KBM-7 (cell line): ENCODE measurements around the gene MUL1.
"Not testable (repeated sequence)": the region's sequence is repeated elsewhere in the genome, so short reads cannot be mapped to it uniquely, and the experiment has no call there.

ENCODE experiments used
- DNase-seq: peaks from one replicate; pipeline ENCODE4 v3.0.0-alpha.2; 2015
- in situ Hi-C: fragments of 300-500 bp; cut with MboI; formaldehyde crosslinking; loops from 2 replicates; pipeline ENCODE4 v1.14.3; 2020; ENCODE audit warnings: low sequenced_read_pairs, low pct_unique_long_range_greater_than_20kb, mixed read lengths

Gene MUL1

DNA sequence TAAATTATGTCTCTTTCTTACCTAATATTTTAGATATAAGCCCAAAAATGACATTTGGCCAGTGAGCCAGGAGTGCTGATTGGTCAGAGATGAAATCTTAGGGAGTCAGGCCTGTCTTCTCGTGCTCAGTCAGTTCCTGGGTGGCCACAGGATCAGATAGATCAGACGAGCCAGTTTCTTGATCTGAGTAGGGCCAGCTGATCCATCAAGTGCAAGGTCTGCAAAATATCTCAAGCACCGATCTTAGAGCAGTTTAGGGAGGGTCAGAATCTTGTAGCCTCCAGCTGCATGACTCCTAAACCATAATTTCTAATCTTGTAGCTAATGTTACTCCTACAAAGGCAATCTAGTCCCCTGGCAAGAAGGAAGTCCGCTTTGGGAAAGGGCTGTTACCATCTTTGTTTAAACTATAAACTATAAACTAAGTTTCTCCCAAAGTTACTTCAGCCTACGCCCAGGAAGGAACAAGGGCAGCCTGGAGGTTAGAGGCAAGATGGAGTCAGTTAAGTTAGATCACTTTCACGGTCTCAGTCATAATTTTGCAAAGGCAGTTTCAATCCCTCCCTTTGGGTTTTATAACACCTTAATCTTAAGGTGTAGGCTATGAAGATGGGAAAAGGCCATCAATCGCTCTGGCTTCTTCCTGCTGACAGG, 11.8 kb upstream of the MUL1 start:
- DNase-seq: not testable (repeated sequence)
- in situ Hi-C loops: loop anchor here (10.0 kb wide), 1 partner anchor 125 kb away; no protein-coding TSS in a partner anchor

DNA sequence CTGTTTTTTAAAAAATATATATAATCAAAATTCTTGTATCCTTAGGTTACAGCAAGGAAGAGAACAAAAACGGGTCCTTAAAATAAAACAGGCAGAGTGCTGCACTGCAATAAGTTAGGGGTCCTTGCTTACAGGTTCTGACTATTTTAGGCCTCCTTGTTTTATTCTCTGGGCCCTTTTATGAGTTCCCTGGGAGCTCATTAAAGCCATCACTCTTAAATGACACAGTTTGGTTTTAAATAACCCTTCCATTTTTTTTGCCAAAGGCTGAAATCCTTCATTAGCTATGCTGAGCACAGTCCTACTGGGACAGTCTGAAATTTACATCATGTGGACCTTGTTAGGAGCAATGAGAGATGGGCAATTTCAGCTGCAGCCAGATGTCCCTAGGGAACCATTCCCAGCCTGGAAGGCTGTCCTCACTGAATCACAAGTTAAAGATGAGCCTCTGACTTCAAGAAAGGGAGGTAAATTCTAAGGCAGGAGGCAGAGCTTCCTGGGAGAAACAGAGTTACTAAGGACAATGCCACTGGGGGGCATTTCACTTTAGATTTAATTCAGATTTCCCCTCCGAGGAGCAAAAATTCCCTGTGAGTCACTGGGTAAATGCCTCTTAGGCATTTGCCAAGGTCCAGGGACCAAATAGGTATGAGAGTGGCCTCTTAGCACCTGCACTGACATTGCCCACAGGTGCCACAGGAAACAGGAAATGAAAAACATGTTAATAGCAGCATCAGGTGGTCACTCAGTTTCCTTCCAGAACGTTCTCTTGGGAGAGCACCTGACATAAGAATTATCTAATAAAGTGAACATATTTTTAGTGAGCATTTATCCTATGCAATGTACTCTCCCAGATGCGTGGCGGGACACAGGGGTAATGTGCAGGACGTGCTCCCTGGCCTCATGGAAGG, 3.8 kb upstream of the MUL1 start:
- in situ Hi-C loops: loop anchor here (10.0 kb wide), 1 partner anchor 133 kb away; no protein-coding TSS in a partner anchor
- DNase-seq: no peak

DNA sequence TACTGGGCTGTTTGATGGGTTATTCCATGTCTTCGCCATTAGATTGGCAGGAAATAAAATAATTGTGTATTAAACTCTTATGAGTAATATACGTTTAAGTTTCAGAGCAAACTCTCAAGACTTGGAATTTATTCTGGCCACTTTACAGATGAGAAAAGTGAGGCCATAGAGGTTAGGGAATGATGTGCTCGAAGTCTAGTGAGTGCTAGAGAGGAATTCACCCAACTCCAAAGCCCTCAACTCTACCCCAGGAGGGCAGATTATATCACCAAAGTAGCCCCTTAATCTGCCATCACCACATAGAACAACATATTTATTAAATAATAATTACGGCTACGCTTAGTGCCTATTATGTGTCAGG, 440 bp upstream of the MUL1 start:
- in situ Hi-C loops: no loop called here
- no peak for DNase-seq

DNA sequence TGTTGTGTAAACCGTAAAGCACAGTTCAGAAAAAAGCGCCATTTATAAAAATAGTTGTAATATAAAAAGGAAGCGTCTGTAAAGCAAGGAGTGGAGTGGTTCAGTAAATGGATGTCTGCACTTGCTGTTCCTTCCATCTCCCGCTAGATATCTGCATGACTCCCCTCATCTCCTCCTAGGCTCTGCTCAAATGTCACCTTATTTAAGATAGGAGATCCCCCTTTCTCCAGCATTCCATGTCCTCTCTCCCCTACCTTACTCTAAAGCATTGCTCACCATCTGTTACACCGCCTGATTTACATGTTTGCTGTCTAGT, 745 bp downstream of the MUL1 start:
- no peak for DNase-seq
- in situ Hi-C loops: no loop called here

DNA sequence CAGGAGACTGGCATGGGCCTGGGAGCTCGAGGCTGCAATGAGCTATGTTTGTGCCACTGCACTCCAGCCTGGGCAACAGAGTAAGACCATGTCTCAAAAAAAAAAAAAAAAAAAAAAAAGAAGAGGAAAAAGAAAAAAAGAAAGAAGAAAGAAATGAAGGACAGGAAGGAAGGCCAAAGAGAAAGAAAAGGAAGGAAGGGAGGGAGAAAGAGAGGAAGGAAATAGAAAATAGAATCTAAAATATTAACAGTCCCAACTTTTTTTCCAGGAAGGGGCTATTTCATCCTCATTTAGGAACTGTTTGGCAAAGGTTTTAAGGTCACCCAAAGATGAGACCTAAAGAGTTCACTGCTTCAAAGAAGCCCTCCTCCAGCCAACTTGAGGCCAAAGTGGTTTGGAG, 2.5 kb downstream of the MUL1 start:
- DNase-seq: no peak
- in situ Hi-C loops: no loop called here

DNA sequence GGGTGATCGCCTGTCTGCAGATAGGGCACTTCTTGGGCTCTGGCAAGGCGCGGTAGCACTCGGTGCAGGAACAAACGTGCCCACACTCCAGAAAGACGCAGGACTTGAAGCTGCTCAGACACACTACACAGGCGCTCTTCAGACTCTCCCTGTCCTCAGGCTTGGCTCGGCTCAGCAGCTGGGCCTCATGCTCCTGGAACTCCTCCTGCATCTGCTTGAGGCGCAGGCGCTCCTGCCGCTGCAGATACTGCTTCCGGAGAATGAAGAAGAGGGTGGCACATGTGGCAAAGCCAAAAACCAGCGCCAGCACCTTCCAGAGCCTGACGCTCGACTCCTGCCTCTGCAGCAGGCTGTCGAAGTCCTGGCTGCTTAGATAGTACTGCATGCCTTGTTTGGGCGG, 7.2 kb downstream of the MUL1 start:
- in situ Hi-C loops: no loop called here
- no peak for DNase-seq

DNA sequence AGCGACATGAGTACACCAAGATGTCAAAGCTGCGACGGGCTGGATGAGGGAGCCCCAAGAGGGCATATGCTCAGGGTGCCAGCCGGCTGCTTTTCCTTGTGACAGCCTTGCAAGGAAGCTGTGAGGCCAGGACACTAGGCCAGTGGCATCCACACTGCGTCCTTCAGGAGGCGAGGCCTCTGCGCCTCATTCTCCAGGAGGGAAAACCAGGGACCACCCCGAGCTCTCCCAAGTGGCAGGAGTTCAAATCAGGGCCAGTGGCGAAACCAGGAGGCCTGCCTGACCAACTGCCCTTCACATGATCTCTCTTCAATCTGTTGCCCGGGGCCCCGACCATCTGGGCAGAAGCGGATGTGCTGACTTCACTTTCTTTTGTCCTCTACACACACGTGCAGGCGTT, 8.2 kb downstream of the MUL1 start:
- no peak for DNase-seq
- in situ Hi-C loops: loop anchor here (25.0 kb wide), 1 partner anchor 287 kb away; no protein-coding TSS in a partner anchor

DNA sequence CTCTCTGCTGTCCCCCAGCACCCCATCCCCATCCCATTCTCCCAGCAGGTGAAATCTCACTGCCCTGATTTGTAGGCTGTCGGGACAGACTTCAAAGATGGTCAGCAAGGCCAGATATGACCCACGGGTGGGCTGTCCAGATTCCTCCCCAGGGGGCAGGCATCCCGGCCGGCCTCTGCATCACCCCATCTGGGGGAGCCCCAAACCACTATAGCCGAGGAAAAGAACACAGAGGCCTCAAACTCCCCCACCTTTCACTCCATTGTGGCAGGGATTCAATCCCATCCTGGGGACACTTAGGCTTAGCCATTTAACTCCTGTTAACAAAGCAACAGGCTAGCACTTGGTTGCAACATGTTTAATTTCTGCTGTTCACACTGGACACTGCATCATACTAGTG, 8.8 kb downstream of the MUL1 start:
- DNase-seq: no peak
- in situ Hi-C loops: loop anchor here (25.0 kb wide), 1 partner anchor 287 kb away; no protein-coding TSS in a partner anchor

DNA sequence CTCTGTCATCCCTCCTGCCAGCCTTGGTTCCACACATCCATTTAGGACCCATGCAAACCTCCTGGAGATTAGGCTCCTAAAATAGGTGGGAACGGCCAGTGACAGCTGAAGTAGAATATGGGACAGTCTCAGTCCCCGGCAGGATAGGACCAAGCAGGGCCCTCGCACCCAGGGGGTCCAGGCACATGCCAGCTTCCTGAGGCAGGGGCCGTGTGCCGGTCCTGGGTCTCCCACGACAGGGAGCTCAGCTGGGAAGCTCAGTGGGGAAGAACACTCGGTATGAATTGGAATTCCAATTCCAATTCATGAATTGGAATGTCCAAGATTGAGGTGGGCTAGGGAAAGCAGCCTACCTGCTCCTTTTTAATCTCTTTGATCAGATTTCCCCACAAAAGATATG, 9.8 kb downstream of the MUL1 start:
- no peak for DNase-seq
- in situ Hi-C loops: loop anchor here (25.0 kb wide), 1 partner anchor 286 kb away; no protein-coding TSS in a partner anchor

DNA sequence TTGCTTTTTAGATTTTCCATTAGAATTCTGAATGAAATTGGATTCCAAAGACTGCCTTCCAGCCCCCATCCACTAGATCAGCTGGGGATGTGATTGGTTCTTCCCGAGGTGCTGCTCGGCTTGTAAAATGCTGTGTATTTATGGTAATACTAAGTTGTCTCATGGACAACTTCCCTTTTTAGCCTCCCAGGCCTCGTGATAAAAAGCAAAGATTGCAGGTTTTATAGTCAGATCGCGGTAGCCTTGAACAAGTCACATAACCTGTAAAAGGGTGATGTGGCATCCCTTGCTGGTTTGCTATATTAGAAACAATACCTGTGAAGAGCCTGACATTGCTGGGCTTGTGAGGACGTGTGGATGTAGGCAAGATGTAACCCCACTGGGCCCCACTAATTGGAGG, 10.4 kb downstream of the MUL1 start:
- DNase-seq: peak; percentile 21
- in situ Hi-C loops: loop anchor here (25.0 kb wide), 1 partner anchor 285 kb away; no protein-coding TSS in a partner anchor

DNA sequence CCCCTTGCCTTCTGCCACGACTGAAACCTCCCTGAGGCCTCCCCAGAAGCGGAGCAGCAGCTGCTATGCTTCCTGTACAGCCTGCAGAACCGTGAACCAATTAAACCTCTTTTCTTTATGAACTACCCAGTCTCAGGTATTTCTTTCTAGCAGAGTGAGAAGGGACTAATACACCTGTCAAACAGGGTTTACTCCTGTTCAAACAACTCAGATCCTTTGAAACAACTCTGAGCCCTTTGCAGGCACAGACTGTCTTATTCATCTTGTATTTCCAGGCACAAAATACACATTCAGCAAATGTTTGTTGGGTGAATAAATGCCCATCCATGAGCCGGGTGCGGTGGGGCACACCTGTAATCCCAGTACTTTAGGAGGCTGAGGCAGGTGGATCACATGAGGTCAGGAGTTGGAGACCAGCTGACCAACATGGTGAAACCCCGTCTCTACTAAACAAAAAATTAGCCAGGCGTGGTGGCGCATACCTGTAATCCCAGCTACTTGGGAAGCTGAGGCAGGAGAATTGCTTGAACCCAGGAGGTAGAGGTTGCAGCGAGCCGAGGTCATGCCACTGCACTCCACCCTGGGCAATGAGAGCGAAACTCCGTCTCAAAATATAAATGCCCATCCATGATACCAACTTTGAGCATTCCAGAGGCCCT, 11.1 kb downstream of the MUL1 start:
- in situ Hi-C loops: loop anchor here (25.0 kb wide), 1 partner anchor 285 kb away; no protein-coding TSS in a partner anchor
- DNase-seq: not testable (repeated sequence)

DNA sequence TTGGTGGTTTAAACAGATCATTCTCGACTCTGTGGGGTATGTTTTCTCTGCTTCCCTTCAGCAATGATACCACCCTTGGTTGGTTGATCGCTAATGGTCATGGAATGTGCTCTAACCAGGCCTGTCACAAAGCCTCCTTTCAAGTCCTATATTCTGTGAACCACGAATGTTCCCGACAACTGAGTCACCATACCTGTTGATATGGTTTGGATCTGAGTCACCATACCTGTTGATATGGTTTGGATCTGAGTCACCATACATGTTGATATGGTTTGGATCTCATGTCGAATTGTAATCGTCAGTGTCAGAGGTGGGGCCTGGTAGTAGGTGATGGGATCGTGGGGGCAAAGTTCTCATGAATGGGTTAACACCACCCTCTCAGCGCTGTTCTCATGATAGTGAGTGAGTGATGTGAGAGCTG, 11.7 kb downstream of the MUL1 start:
- DNase-seq: no peak
- in situ Hi-C loops: loop anchor here (25.0 kb wide), 1 partner anchor 284 kb away; no protein-coding TSS in a partner anchor

DNA sequence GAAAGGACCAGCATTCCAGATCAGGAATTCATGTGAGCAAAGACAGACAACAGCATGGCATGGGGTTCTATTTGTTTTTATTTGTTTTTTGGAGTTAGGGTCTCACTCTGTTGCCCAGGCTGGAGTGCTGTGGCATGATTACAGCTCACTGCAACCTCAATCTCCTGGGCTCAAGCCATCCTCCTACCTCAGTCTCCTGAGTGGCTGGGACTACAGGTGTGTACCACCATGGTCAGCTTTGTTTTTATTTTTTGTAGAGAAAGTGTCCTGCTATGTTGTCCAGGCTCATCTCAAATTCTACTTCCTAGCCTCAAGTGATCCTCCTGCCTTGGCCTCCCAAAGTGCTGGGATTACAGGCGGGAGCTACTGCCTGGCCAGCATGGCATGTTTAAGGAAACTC, 12.3 kb downstream of the MUL1 start:
- in situ Hi-C loops: loop anchor here (25.0 kb wide), 1 partner anchor 283 kb away; no protein-coding TSS in a partner anchor

DNA sequence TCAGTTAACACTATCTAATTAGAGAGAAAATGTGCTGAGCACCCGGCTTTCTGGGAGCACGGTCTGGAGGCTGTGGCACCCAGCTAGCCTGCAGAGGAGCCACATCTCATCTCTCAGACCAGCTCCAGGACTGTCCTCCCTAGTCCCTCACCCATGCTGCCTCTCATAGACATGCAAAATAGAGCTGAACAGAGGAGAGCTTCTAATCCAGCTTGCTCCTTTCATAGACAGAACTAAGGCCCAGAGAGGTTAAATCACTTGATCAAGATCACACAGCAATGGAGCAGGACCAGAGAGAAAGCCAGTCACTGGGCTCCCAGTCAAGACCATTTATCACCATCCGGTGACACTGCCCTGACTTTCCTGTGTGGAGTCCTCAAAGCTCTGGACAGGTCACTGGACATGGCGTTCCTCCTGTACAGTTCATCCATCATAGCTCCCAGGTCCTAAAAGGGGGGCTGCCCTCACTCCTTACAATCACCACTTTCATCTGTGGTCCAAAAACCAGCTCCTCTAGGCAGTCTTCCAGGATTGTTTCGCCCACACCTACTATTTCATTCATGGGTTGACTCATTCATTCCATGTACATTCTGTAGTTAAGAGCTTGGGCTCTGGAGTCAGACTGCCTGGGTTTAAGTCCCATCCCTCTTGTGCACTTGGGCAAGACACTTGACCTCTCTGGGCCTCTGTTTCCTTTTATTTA, 13.2 kb downstream of the MUL1 start:
- in situ Hi-C loops: loop anchor here (25.0 kb wide), 1 partner anchor 282 kb away; no protein-coding TSS in a partner anchor
- DNase-seq: no peak

More for the DNA sequence above, 12.3 kb downstream of the MUL1 start:
- DNase-seq: no peak

DNA sequence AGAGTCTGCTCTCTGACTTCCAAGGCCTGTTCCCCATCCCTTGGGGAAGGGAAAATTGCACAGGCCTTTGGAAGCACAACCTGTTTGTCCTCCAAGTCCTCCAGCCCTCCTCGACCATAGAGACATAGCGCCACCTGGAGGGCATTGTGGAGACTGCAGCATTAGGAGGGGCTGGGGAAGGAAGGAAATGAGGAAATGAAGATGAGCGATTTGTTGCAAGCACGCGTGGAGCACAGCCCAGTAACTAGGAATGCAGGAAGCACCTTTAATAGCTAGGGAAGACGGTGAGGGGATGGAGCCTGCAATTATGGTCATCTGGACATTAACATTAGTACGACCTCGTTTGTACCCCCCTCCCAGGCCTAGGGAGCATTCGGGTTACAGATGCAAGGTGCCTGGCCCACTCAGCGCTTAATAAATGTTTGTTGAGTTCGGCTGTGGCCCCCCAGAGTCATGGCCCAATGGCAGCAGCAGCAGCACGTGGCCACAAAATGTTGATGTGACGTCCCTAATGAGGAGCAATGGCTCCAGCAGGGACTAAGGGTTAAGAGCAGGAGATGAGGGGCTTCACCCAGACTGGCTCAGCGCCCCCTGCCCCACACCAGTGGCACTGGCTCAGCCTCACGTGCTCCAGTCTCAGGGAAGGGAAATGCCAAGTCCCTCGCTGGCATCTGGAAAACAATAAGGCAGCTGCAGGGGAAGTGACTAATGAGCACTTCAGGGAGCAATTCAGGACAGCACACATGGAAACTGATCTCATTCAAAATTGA, 13.9 kb downstream of the MUL1 start:
- in situ Hi-C loops: loop anchor here (25.0 kb wide), 1 partner anchor 282 kb away; no protein-coding TSS in a partner anchor
- DNase-seq: peak; percentile 95

DNA sequence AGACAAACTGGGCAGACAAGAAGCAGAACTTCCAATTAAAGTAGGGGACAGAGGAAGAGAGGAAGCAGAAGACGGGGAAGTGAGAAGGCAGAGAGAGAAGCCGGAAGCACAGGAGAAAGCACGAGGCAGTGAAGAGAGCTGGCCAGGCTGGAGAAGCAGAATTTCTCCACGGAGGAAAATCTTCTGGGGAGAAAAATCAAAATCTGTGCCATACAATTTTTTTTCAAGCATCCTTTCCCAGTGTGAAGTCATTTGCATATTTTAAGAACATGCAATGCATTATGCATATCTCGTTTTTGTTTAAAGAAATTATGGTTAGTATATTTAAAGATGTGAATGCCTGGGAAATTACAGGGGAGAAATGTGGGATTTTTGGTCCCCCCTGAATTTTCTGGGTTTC, 14.6 kb downstream of the MUL1 start:
- DNase-seq: no peak
- in situ Hi-C loops: loop anchor here (25.0 kb wide), 1 partner anchor 281 kb away; no protein-coding TSS in a partner anchor

DNA sequence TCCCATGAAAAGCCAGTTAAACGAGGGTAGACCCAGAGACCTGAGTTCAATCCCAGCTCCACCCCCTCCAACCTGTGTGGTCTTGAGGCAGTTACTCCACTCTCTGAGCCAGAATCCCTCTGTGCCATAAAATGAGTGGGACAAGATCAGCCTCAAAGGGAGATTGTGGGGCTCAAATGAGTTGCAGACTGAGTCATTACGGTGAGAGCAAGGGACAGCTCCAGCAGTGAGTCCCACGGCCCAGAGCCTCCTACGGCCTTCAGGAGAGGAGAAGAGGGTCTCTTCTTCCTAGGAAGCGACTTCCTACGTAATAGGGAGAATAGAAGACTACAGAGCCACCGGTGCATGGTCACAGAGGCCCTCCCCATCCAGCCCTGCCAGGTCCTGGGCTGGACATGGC, 15.2 kb downstream of the MUL1 start:
- no peak for DNase-seq
- in situ Hi-C loops: loop anchor here (25.0 kb wide), 1 partner anchor 280 kb away; no protein-coding TSS in a partner anchor

DNA sequence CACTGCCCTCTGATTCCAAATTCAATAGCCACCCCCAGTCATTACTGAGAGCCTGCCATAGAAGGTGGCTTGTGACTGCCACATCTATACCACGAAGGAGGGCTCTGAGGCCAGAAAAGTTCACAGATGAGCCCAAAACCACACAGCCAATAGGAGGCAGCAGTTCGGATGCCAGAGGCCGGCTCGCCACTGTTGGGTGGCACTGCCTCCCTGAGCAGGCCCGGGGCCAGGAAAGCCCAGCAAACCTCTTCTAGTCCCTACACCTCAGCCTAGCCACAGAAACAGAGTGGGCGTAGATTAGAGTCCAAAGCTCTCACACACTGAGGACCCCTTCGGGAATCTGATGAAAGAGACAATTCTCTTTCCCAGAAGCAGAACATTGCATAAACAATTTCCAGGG, 16.1 kb downstream of the MUL1 start:
- no peak for DNase-seq
- in situ Hi-C loops: loop anchor here (25.0 kb wide), 1 partner anchor 280 kb away; no protein-coding TSS in a partner anchor
